ENCODE data around the gene DLGAP1.

DNA sequence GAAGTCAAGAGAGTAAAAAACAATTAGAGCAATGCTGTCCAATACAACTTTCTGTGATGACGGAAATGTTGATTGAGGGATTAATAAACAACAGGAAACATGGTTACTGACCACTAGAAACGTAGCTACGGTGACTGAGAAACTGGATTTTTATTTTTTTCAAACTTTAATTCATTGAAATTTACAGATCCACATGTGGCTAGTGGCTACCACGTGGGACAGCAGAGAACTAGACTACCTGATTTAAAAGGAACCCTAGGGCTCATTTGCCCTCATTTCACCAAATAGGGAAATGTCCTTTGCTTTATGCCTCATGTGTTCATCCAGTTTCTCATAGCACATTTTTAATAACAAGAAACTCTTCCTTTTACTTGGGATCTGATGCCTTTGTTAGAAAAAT is 592.1 kb downstream of the DLGAP1 start:
- TF ChIP-seq FOSL1 (IDR thresholded peaks at IDR 0.05; ENCODE audit: insufficient read depth, low read depth, low read length) (no peak), POLR2AphosphoS5 (IDR thresholded peaks at IDR 0.05; ENCODE audit: low read depth, low read length) (no peak), CTCF (IDR thresholded peaks at IDR 0.05; ENCODE audit: control extremely low read depth in 1 of 3, insufficient read depth in 1 of 3, low read depth in 1 of 3, low read length in 3 of 3) (no peak), BCL11A (IDR thresholded peaks at IDR 0.05; ENCODE audit: low read depth in 2 of 2, low read length in 2 of 2) (no peak), EZH2 (IDR thresholded peaks at IDR 0.05; ENCODE audit: low read depth, low read length, severe bottlenecking) (no peak), EP300 (IDR thresholded peaks at IDR 0.05; ENCODE audit: borderline replicate concordance in 1 of 2, low read depth in 2 of 2, low read length in 2 of 2) (no peak), KDM5A (IDR thresholded peaks at IDR 0.05; ENCODE audit: low read length) (no peak), RNF2 (IDR thresholded peaks at IDR 0.05; ENCODE audit: borderline replicate concordance, low read depth, low read length, missing control alignments, poor library complexity, severe bottlenecking) (no peak)
